Hepatocyte (in vitro differentiated cells): ENCODE measurements around the gene GBX1. TPM values are rescaled to one million over a fixed set of nuclear protein-coding genes. Genes with fewer than 3 reads are reported as not detected.

ENCODE experiments used
- DNase-seq: peaks from one replicate; pipeline ENCODE4 v3.0.0-alpha.2; 2016; ENCODE audit warnings: low spot score
- H2AFZ ChIP-seq: fragments of 200-600 bp; sonication (generic); 2 replicates; pipeline ENCODE4 v1.6.0; 2016; ENCODE audit warnings: antibody characterized with exemption, mild to moderate bottlenecking
- H3K27ac ChIP-seq: fragments of 200-600 bp; sonication (generic); 2 replicates; pipeline ENCODE4 v1.5.1; 2016; ENCODE audit warnings: mild to moderate bottlenecking
- H3K27me3 ChIP-seq: fragments of 200-600 bp; sonication (generic); 2 replicates; pipeline ENCODE4 v1.6.1; 2016
- H3K36me3 ChIP-seq: fragments of 200-600 bp; sonication (generic); replicated peaks from 2 replicates; pipeline ENCODE4 v1.5.1; 2016; ENCODE audit warnings: low read depth; ENCODE audit not compliant: insufficient read depth
- H3K4me1 ChIP-seq: fragments of 200-600 bp; sonication (generic); 2 replicates; pipeline ENCODE4 v1.5.1; 2016; ENCODE audit warnings: mild to moderate bottlenecking, moderate library complexity; ENCODE audit not compliant: insufficient read depth
- H3K4me2 ChIP-seq: fragments of 200-600 bp; sonication (generic); 2 replicates; pipeline ENCODE4 v1.6.0; 2016
- H3K4me3 ChIP-seq: fragments of 200-600 bp; sonication (generic); 2 replicates; pipeline ENCODE4 v1.5.1; 2016; ENCODE audit warnings: mild to moderate bottlenecking
- H3K79me2 ChIP-seq: fragments of 200-600 bp; sonication (generic); 2 replicates; pipeline ENCODE4 v1.6.0; 2017; ENCODE audit warnings: mild to moderate bottlenecking
- H3K9me2 ChIP-seq: fragments of 200-600 bp; sonication (generic); replicated peaks from 2 replicates; pipeline ENCODE4 v1.6.0; 2017; ENCODE audit warnings: mild to moderate bottlenecking; ENCODE audit not compliant: insufficient read depth
- H3K9me3 ChIP-seq: fragments of 200-600 bp; sonication (generic); 2 replicates; pipeline ENCODE4 v1.5.1; 2016; ENCODE audit warnings: low read depth, mild to moderate bottlenecking
- H4K20me1 ChIP-seq: fragments of 200-600 bp; sonication (generic); 2 replicates; pipeline ENCODE4 v1.6.0; 2016; ENCODE audit warnings: mild to moderate bottlenecking; ENCODE audit not compliant: insufficient read depth, poor library complexity, severe bottlenecking
- CTCF ChIP-seq: fragments of 200-600 bp; sonication (generic); IDR thresholded peaks from 2 replicates; pipeline ENCODE4 v1.5.1; 2016; ENCODE audit warnings: antibody characterized with exemption, mild to moderate bottlenecking; ENCODE audit not compliant: poor library complexity
- EZH2 ChIP-seq: fragments of 200-600 bp; sonication (generic); IDR thresholded peaks from 2 replicates; pipeline ENCODE4 v1.6.1; 2016; ENCODE audit warnings: antibody characterized with exemption, mild to moderate bottlenecking, borderline replicate concordance
- EZH2phosphoT487 ChIP-seq: fragments of 200-600 bp; sonication (generic); IDR thresholded peaks from one replicate; pipeline ENCODE4 v1.6.1; 2018; ENCODE audit warnings: antibody characterized with exemption, mild to moderate bottlenecking, low read depth, moderate library complexity; ENCODE audit not compliant: unreplicated experiment, severe bottlenecking
- WGBS: methylation state at CpG from one replicate; pipeline ENCODE4 v1.1.6; 2016; ENCODE audit warnings: low lambda C conversion rate; ENCODE audit errors: missing lambda C conversion rate; 5-methylcytosine and 5-hydroxymethylcytosine counted together
- polyA plus RNA-seq: library from polyadenylated mRNA; unstranded; fragments of >200 nt; fragmentation: Nextera tagmentation; extraction: Ambion mirVana; gene quantifications from 2 replicates; pipeline ENCODE4 v1.2.1, GENCODE V29; 2016
- total RNA-seq: library from RNA; depleted of rRNA; stranded (reverse); fragments of >200 nt; gene quantifications from 2 replicates; pipeline ENCODE4 v1.2.3, GENCODE V29; 2014

Gene GBX1
- total and polyA plus RNA-seq, 2 experiments from 2014 or later, result not detected

GRCh38 chr7:151129117-151129959 is 38.2 kb downstream of the GBX1 start:
- Histone ChIP-seq H3K27ac (no peak overlapping the region), H2AFZ (no peak overlapping the region), H3K79me2 (no peaks in the 10 kb centered on the region), H3K4me3 (no peak overlapping the region), H3K9me2 (no peaks in the 10 kb centered on the region), H3K4me1 (peaks cover 6% of the 10 kb centered on the region), H3K9me3 (no peaks in the 10 kb centered on the region), H3K36me3 (no peaks in the 10 kb centered on the region), H3K27me3 (no peaks in the 10 kb centered on the region), H3K4me2 (no peak overlapping the region), H4K20me1 (peaks cover 30% of the 10 kb centered on the region)
- DNase-seq, result no peak
- 89% methylated on average over 20 of the region's 28 CpGs for WGBS
- TF ChIP-seq CTCF (no peak), EZH2phosphoT487 (no peak), EZH2 (no peak)

DNA sequence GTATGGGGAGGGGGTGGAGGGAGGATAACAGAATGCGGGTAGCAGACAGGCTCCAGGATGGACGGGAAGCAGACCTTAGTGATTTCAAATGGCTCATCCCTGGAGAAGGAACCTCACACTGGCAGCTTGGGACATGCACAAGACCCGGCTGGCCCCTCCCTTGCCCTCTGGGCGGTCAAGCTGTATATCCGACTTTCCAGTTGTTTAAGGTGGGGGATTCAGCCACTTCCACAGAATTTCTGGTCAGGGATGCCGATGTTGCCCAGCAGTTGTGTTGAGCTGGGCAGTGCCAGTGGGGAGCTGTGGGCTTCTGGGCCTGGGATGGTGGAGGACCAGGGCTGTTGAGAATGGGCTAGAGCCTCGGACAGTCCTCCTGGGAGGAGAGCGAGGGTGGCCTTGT is 38.8 kb downstream of the GBX1 start:
- WGBS, result 94% methylated on average over 8 of the region's 8 CpGs

GRCh38 chr7:151128144-151128543 is 39.4 kb downstream of the GBX1 start:
- 88% methylated on average over 14 of the region's 14 CpGs for WGBS
- Histone ChIP-seq H3K27ac (no peak overlapping the region), H3K36me3 (no peaks in the 10 kb centered on the region)

More for the DNA sequence above, 38.8 kb downstream of the GBX1 start:
- no peak overlapping the region for H3K4me2 ChIP-seq
- no peak overlapping the region for H2AFZ ChIP-seq
- H3K4me1 ChIP-seq, result peaks cover 6% of the 10 kb centered on the region
- H3K27me3 ChIP-seq, result no peaks in the 10 kb centered on the region
- no peaks in the 10 kb centered on the region for H3K9me2 ChIP-seq
- TF ChIP-seq CTCF (no peak), EZH2 (no peak), EZH2phosphoT487 (no peak)
- no peak for DNase-seq
- H3K27ac ChIP-seq, result no peak overlapping the region
- H3K9me3 ChIP-seq, result no peaks in the 10 kb centered on the region
- no peaks in the 10 kb centered on the region for H3K36me3 ChIP-seq
- peaks cover 33% of the 10 kb centered on the region for H4K20me1 ChIP-seq
- no peak overlapping the region for H3K4me3 ChIP-seq
- no peaks in the 10 kb centered on the region for H3K79me2 ChIP-seq

More at GRCh38 chr7:151128144-151128543, 39.4 kb downstream of the GBX1 start:
- no peaks in the 10 kb centered on the region for H3K27me3 ChIP-seq
- no peaks in the 10 kb centered on the region for H3K9me3 ChIP-seq
- no peak overlapping the region for H3K4me3 ChIP-seq
- TF ChIP-seq EZH2phosphoT487 (no peak), CTCF (no peak), EZH2 (no peak)
- peaks cover 6% of the 10 kb centered on the region for H3K4me1 ChIP-seq
- H3K9me2 ChIP-seq, result no peaks in the 10 kb centered on the region
- H3K79me2 ChIP-seq, result no peaks in the 10 kb centered on the region
- peaks cover 33% of the 10 kb centered on the region for H4K20me1 ChIP-seq
- DNase-seq, result no peak
- H2AFZ ChIP-seq, result no peak overlapping the region
- H3K4me2 ChIP-seq, result no peak overlapping the region
